ENCODE results near the gene XRCC3.

Gene XRCC3

GRCh38 chr14:103725001-103725682 lies 9.9 kb upstream of the XRCC3 start:
- no peak for DNase-seq

- no peak for DNase-seq
Measured at GRCh38 chr14:103724116-103724515, 8.9 kb upstream of the XRCC3 start.

GRCh38 chr14:103723748-103724081 lies 8.5 kb upstream of the XRCC3 start:
- no peak for DNase-seq

- no peak for DNase-seq
Measured at GRCh38 chr14:103721334-103722120, 6.3 kb upstream of the XRCC3 start.

- no peak for DNase-seq
Measured at GRCh38 chr14:103719751-103720150, 4.5 kb upstream of the XRCC3 start.

- DNase-seq, result no peak
Measured at GRCh38 chr14:103718572-103718971, 3.3 kb upstream of the XRCC3 start.

- no peak for DNase-seq
Measured at GRCh38 chr14:103716899-103717411, 1.7 kb upstream of the XRCC3 start.

GRCh38 chr14:103716091-103716801 lies 995 bp upstream of the XRCC3 start:
- DNase-seq, result no peak

- DNase-seq, result no peak
Measured at GRCh38 chr14:103714063-103714724, 1.1 kb downstream of the XRCC3 start.

GRCh38 chr14:103713304-103714062 lies 1.8 kb downstream of the XRCC3 start:
- no peak for DNase-seq

GRCh38 chr14:103712633-103713247 lies 2.5 kb downstream of the XRCC3 start:
- DNase-seq, result no peak

- DNase-seq, result no peak
Measured at GRCh38 chr14:103711516-103712431, 3.5 kb downstream of the XRCC3 start.

GRCh38 chr14:103710771-103711377 lies 4.4 kb downstream of the XRCC3 start:
- DNase-seq, result no peak

GRCh38 chr14:103709814-103710213 lies 5.4 kb downstream of the XRCC3 start:
- no peak for DNase-seq

- DNase-seq, result no peak
Measured at GRCh38 chr14:103708750-103709187, 6.5 kb downstream of the XRCC3 start.

GRCh38 chr14:103707329-103708263 lies 7.7 kb downstream of the XRCC3 start:
- DNase-seq, result no peak

- no peak for DNase-seq
Measured at GRCh38 chr14:103706551-103707328, 8.5 kb downstream of the XRCC3 start.
